Liver (tissue), 9 donors: ENCODE measurements around the gene INO80. TPM values are rescaled to one million over a fixed set of nuclear protein-coding genes. Genes with fewer than 3 reads are reported as not detected.

ENCODE experiments used
- DNase-seq: peaks from one replicate; pipeline ENCODE4 v3.0.0-alpha.2; 2017; ENCODE audit warnings: low spot score
- H3K27ac ChIP-seq, 2 donors: one replicate each; pipeline ENCODE4 v1.7.0; 2013; ENCODE audit warnings: inconsistent platforms in 2 of 2, low read length in 2 of 2, control low read depth in 1 of 2, low read depth in 1 of 2, mild to moderate bottlenecking in 1 of 2
- H3K27me3 ChIP-seq, 4 donors: one replicate each; pipeline versions ENCODE4 v1.6.1 to v1.7.0; 2013; ENCODE audit warnings: low read length in 3 of 4, inconsistent platforms in 1 of 4, mild to moderate bottlenecking in 1 of 4, moderate library complexity in 1 of 4; ENCODE audit not compliant: control insufficient read depth in 4 of 4, insufficient read depth in 4 of 4
- H3K36me3 ChIP-seq, 4 donors: one replicate each; pipeline versions ENCODE4 v1.6.1 to v1.7.0; 2013; ENCODE audit warnings: low read length in 3 of 4, mild to moderate bottlenecking in 3 of 4, low read depth in 1 of 4, moderate library complexity in 1 of 4; ENCODE audit not compliant: control insufficient read depth in 4 of 4, insufficient read depth in 3 of 4
- H3K4me1 ChIP-seq, 4 donors: one replicate each; pipeline versions ENCODE4 v1.6.1 to v1.7.0; 2013; ENCODE audit warnings: low read length in 3 of 4, mild to moderate bottlenecking in 3 of 4, moderate library complexity in 1 of 4; ENCODE audit not compliant: control insufficient read depth in 4 of 4, insufficient read depth in 4 of 4
- H3K4me3 ChIP-seq, 3 donors: one replicate each; pipeline versions ENCODE4 v1.6.1 to v1.7.0; 2013; ENCODE audit warnings: low read length in 3 of 3, control low read depth in 1 of 3, low read depth in 1 of 3, mild to moderate bottlenecking in 1 of 3
- H3K9ac ChIP-seq, 2 donors: one replicate each; pipeline ENCODE4 v1.7.0; 2013; ENCODE audit warnings: low read length in 2 of 2, mild to moderate bottlenecking in 2 of 2, moderate library complexity in 2 of 2, control low read depth in 1 of 2, low read depth in 1 of 2
- H3K9me3 ChIP-seq, 4 donors: one replicate each; pipeline versions ENCODE4 v1.6.1 to v1.7.0; 2013; ENCODE audit warnings: low read length in 3 of 4; ENCODE audit not compliant: control insufficient read depth in 4 of 4
- ATF3 ChIP-seq: IDR thresholded peaks from 2 replicates; pipeline ENCODE4 v1.6.1; 2016; ENCODE audit warnings: antibody characterized with exemption
- CTCF ChIP-seq: fragments of 150-350 bp; IDR thresholded peaks from 2 replicates; pipeline ENCODE4 v1.5.1; 2017; ENCODE audit warnings: improper control_type of control experiment, low read depth, low read length; ENCODE audit not compliant: missing input control
- EGR1 ChIP-seq, 2 donors: IDR thresholded peaks; 2 replicates each; pipeline ENCODE4 v1.6.1; 2016 to 2018; ENCODE audit warnings: antibody characterized with exemption in 2 of 2, low read depth in 2 of 2
- FOXA1 ChIP-seq: IDR thresholded peaks from 2 replicates; pipeline ENCODE4 v1.6.1; 2016; ENCODE audit warnings: antibody characterized with exemption
- FOXA2 ChIP-seq: IDR thresholded peaks from 2 replicates; pipeline ENCODE4 v1.6.1; 2016; ENCODE audit warnings: antibody characterized with exemption
- GABPA ChIP-seq, 2 donors: IDR thresholded peaks in 1 of 2; conservative IDR thresholded peaks in 1 of 2; 2 replicates each; pipeline ENCODE4 v1.6.1; 2016; ENCODE audit warnings: antibody characterized with exemption in 2 of 2, mild to moderate bottlenecking in 1 of 2, moderate library complexity in 1 of 2
- HNF4A ChIP-seq, 2 donors: conservative IDR thresholded peaks; 2 replicates each; pipeline ENCODE4 v1.6.1; 2016; ENCODE audit warnings: antibody characterized with exemption in 2 of 2, mild to moderate bottlenecking in 2 of 2
- HNF4G ChIP-seq: IDR thresholded peaks from 2 replicates; pipeline ENCODE4 v1.6.1; 2016; ENCODE audit warnings: antibody characterized with exemption
- JUND ChIP-seq, 2 donors: IDR thresholded peaks; 2 replicates each; pipeline ENCODE4 v1.6.1; 2016; ENCODE audit warnings: antibody characterized with exemption in 2 of 2
- MAX ChIP-seq: IDR thresholded peaks from 2 replicates; pipeline ENCODE4 v1.6.1; 2016; ENCODE audit warnings: antibody characterized with exemption
- NR2F2 ChIP-seq: IDR thresholded peaks from 2 replicates; pipeline ENCODE4 v1.6.1; 2016; ENCODE audit warnings: antibody characterized with exemption
- RAD21 ChIP-seq, 2 donors: IDR thresholded peaks; 2 replicates each; pipeline ENCODE4 v1.6.1; 2016; ENCODE audit warnings: antibody characterized with exemption in 2 of 2, mild to moderate bottlenecking in 2 of 2
- REST ChIP-seq: IDR thresholded peaks from 2 replicates; pipeline ENCODE4 v1.6.1; 2016; ENCODE audit warnings: antibody characterized with exemption, mild to moderate bottlenecking
- RXRA ChIP-seq, 2 donors: IDR thresholded peaks; 2 replicates each; pipeline ENCODE4 v1.6.1; 2017 to 2018; ENCODE audit warnings: antibody characterized with exemption in 2 of 2, mild to moderate bottlenecking in 1 of 2
- SP1 ChIP-seq: IDR thresholded peaks from 2 replicates; pipeline ENCODE4 v1.6.1; 2018; ENCODE audit warnings: antibody characterized with exemption, mild to moderate bottlenecking
- TAF1 ChIP-seq: conservative IDR thresholded peaks from 2 replicates; pipeline ENCODE4 v1.6.1; 2016; ENCODE audit warnings: antibody characterized with exemption, mild to moderate bottlenecking
- YY1 ChIP-seq: IDR thresholded peaks from 2 replicates; pipeline ENCODE4 v1.6.1; 2016; ENCODE audit warnings: antibody characterized with exemption, mild to moderate bottlenecking
- ZBTB33 ChIP-seq: IDR thresholded peaks from 2 replicates; pipeline ENCODE4 v1.6.1; 2016; ENCODE audit warnings: antibody characterized with exemption
- WGBS: extraction: QIAGEN DNeasy Blood & Tissue Kit; methylation state at CpG from one replicate; pipeline ENCODE4 v1.1.7; 2013; 5-methylcytosine and 5-hydroxymethylcytosine counted together
- polyA plus RNA-seq, 2 donors: library from polyadenylated mRNA; stranded (reverse) in 1 of 2; unstranded in 1 of 2; fragments of 200-250 nt in 1 of 2; fragments of >200 nt in 1 of 2; fragmentation: Nextera tagmentation in 1 of 2; extraction: Ambion mirVana in 1 of 2; gene quantifications; one replicate each; pipeline versions ENCODE4 v1.2.1 to v1.2.3, GENCODE V29; 2013 to 2015
- total RNA-seq, 2 donors: library from RNA; depleted of rRNA; stranded (reverse); fragments of >200 nt; gene quantifications; one replicate each; pipeline ENCODE4 v1.2.3, GENCODE V29; 2014
- donor health status: healthy.
- donor health status: healthy.
- donor health status: healthy.
- donor health status: healthy.
- donor health status: healthy.

INO80 gene
- total and polyA plus RNA-seq, 4 donors, result 3.2 to 19.7 (median 9.4) TPM

- Histone ChIP-seq H3K9me3 (no peaks in the 10 kb centered on the region), H3K4me3 (no peak overlapping the region), H3K36me3 (peaks cover 7 to 32% (median 18%) of the 10 kb centered on the region in 4 donors), H3K4me1 (peaks cover 0 to 8% (median 7%) of the 10 kb centered on the region in 4 donors), H3K27ac (peak overlapping the region; percentile 20 to 36), H3K9ac (no peak overlapping the region), H3K27me3 (no peaks in the 10 kb centered on the region)
- WGBS, result 41% methylated on average over 5 of the region's 5 CpGs
- DNase-seq, result no peak
- TF ChIP-seq JUND (IDR thresholded peaks at IDR 0.05) (peak in 1 of 2 donors; percentile 38), YY1 (peak; percentile 78), TAF1 (no peak), MAX (peak; percentile 32), FOXA1 (no peak), HNF4A (conservative IDR thresholded peaks at IDR 0.05) (peak; percentile 86 to 89), ATF3 (no peak), SP1 (peak; percentile 59), CTCF (no peak), ZBTB33 (peak; percentile 25), REST (no peak), RXRA (IDR thresholded peaks at IDR 0.05) (peak; percentile 98 to 99), FOXA2 (no peak), HNF4G (no peak), RAD21 (IDR thresholded peaks at IDR 0.05) (peak; percentile 14 to 19), NR2F2 (peak; percentile 99), EGR1 (IDR thresholded peaks at IDR 0.05; ENCODE audit: low read depth in 2 of 2) (no peak), GABPA (IDR thresholded peaks at IDR 0.05 in 1 of 2, conservative IDR thresholded peaks at IDR 0.05 in 1 of 2) (no peak)
Measured at GRCh38 chr15:41001524-41002214, 114.4 kb downstream of the INO80 start.
